KMS-11 (cell line): ENCODE data around the gene DENND6B.

Experiments used
- H2AFZ ChIP-seq: fragments of 200-600 bp; sonication (generic); 2 replicates; pipeline ENCODE4 v1.6.1; 2016; ENCODE audit warnings: antibody characterized with exemption, mixed run types, low read depth
- H3K27ac ChIP-seq: fragments of 200-600 bp; sonication (generic); 2 replicates; pipeline ENCODE4 v1.6.1; 2016; ENCODE audit warnings: mild to moderate bottlenecking, mixed run types
- H3K27me3 ChIP-seq: fragments of 200-600 bp; sonication (generic); 2 replicates; pipeline ENCODE4 v1.6.1; 2017; ENCODE audit warnings: mild to moderate bottlenecking, low read depth, mixed run types, moderate library complexity; ENCODE audit not compliant: insufficient read depth
- H3K36me3 ChIP-seq: fragments of 200-600 bp; sonication (generic); 2 replicates; pipeline ENCODE4 v1.6.1; 2017; ENCODE audit warnings: mild to moderate bottlenecking, mixed run types; ENCODE audit not compliant: insufficient read depth
- H3K4me1 ChIP-seq: fragments of 200-600 bp; sonication (generic); 2 replicates; pipeline ENCODE4 v1.6.1; 2016; ENCODE audit warnings: mild to moderate bottlenecking, low read depth, mixed run types; ENCODE audit not compliant: poor library complexity, severe bottlenecking
- H3K4me2 ChIP-seq: fragments of 200-600 bp; sonication (generic); 2 replicates; pipeline ENCODE4 v1.7.0; 2016; ENCODE audit warnings: mild to moderate bottlenecking, mixed run types
- H3K4me3 ChIP-seq: fragments of 200-600 bp; sonication (generic); IDR thresholded peaks from 2 replicates; pipeline ENCODE4 v1.6.1; 2017; ENCODE audit warnings: low read depth, low read length, mixed read lengths; ENCODE audit not compliant: insufficient read depth
- H3K79me2 ChIP-seq: fragments of 200-600 bp; sonication (generic); 2 replicates; pipeline ENCODE4 v1.6.1; 2016; ENCODE audit warnings: low read depth, mixed run types; ENCODE audit not compliant: insufficient read depth
- H3K9ac ChIP-seq: fragments of 200-600 bp; sonication (generic); 2 replicates; pipeline ENCODE4 v1.6.1; 2016; ENCODE audit warnings: mild to moderate bottlenecking, mixed run types
- H4K20me1 ChIP-seq: fragments of 200-600 bp; sonication (generic); 2 replicates; pipeline ENCODE4 v1.6.1; 2016; ENCODE audit warnings: mild to moderate bottlenecking, mixed run types; ENCODE audit not compliant: insufficient read depth
- CTCF ChIP-seq: fragments of 200-600 bp; sonication (generic); conservative IDR thresholded peaks from 2 replicates; pipeline ENCODE4 v1.6.1; 2017; ENCODE audit warnings: low read depth, mild to moderate bottlenecking, antibody characterized with exemption, low read length, moderate library complexity, mixed read lengths

Gene DENND6B

DNA sequence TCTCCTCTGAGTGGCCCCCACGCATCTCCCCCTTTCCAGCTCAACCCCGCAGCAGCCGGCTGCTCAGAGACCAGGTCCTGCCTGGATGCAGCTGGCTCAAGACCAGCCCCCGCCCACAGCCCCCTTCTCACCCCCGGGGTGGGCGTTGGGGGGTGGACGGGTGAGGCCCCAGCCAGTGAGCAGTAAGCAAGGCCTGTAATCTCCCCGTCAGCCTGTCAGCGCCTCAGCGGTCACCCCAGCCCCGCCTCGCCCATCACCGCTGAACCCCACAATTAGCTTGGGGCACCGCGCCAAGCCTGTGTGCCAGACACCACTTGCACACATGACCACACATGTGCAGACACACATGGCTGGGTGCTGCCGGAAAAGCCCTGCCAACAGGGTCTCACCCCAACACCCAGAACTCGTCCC is 25.2 kb downstream of the DENND6B start:
- Histone ChIP-seq H3K27ac (no peak overlapping the region), H3K4me1 (peaks cover 4% of the 10 kb centered on the region), H4K20me1 (no peaks in the 10 kb centered on the region), H3K27me3 (no peaks in the 10 kb centered on the region), H3K36me3 (no peaks in the 10 kb centered on the region), H3K4me3 (no peak overlapping the region), H2AFZ (no peak overlapping the region), H3K9ac (no peak overlapping the region), H3K79me2 (no peaks in the 10 kb centered on the region), H3K4me2 (no peak overlapping the region)
- no peak for TF ChIP-seq CTCF

GRCh38 chr22:50300620-50301257 is 26.1 kb downstream of the DENND6B start:
- Histone ChIP-seq H3K27me3 (no peaks in the 10 kb centered on the region), H3K36me3 (no peaks in the 10 kb centered on the region), H3K4me3 (no peak overlapping the region), H2AFZ (no peak overlapping the region), H3K9ac (no peak overlapping the region), H3K79me2 (no peaks in the 10 kb centered on the region), H4K20me1 (no peaks in the 10 kb centered on the region), H3K4me2 (no peak overlapping the region), H3K4me1 (no peaks in the 10 kb centered on the region), H3K27ac (no peak overlapping the region)
- TF ChIP-seq CTCF, result no peak

DNA sequence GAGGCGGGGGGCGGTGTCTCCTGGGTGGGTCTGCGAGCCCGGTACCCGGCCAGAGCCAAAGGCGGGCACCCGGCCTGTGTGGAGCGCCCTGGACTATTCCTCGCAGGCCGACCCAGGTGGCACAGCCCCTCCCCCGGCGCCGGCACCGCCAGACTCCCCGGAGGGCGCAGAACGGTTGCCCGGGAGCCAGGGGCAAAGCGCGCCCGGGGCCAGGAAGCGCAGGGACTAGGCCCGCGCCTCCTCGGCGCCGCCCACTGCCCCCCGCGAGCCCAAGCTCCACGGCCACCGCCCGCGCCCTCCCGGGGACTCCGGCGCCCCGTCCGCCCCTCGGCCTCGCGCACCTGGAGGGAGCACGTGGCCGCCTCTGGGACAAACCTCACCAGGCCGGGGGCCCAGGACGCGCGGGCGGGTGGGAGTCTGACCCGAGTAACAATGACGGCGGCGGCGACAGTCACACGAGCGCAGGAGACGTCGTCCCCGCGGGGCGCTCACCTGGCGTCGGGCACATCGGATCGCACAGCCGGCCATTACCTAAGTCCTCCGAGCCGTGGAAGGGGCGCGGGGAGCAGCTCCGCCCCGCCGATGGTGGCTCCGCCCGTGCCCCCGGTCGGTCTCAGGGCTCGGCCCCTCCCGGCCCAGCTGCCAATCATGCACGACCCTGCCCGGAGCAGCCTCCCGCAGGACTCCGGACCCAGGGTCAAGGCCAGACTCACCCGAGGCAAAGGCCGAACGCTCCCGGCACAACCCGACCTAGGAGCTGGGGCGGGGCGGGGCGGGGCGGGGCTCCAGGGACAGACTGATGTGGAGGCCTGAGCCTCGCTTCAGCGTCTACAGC is 26.8 kb downstream of the DENND6B start:
- Histone ChIP-seq H3K36me3 (no peaks in the 10 kb centered on the region), H3K27me3 (no peaks in the 10 kb centered on the region), H3K4me3 (no peak overlapping the region), H3K27ac (no peak overlapping the region), H3K4me2 (no peak overlapping the region), H3K9ac (no peak overlapping the region), H3K79me2 (no peaks in the 10 kb centered on the region), H2AFZ (no peak overlapping the region), H4K20me1 (no peaks in the 10 kb centered on the region), H3K4me1 (no peaks in the 10 kb centered on the region)
- no peak for TF ChIP-seq CTCF

DNA sequence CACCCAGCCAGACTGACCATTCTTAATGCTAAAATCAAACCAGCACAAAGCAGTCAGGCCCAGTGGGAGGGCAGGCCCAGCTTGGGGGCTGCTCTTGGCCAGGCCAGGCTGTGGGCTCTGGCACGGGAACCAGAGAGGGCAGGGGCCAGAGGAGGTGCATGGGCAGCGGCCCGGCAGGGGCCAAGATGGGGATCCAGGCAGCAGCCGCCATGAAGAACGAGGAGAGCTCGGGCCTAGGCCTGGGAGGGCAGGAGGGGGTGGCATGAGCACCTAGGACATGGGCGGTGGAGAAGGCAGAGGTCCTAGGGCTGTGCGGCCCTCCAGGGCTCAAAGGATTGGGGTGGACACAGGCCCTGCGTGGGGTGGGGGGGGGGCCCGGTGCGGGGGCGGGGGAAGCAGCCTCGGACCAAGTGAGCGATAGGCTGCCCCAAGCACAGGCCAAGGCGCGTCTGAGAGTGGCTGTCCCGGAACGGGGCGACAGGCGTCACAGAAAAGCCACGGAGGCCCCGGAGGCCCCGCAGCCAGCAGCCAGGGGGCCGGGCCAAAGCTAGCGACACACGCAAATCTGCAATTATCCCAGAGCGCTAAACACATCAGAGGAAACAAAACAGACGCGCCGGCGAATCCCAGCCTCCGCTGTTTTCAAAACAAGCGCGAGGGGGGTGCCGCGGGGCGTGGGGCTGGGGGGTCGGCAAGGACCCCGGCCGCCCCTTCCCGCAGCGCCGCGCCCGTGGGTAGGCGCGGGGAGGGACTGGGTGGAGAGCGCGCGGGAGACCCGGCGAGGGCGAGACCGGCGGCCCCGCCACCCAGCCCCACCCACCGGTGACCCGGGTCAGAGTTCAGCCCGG is 27.7 kb downstream of the DENND6B start:
- Histone ChIP-seq H3K36me3 (no peaks in the 10 kb centered on the region), H3K27ac (no peak overlapping the region), H3K27me3 (no peaks in the 10 kb centered on the region), H3K4me3 (no peak overlapping the region), H3K79me2 (no peaks in the 10 kb centered on the region), H4K20me1 (no peaks in the 10 kb centered on the region), H3K9ac (no peak overlapping the region), H3K4me1 (no peaks in the 10 kb centered on the region), H2AFZ (no peak overlapping the region), H3K4me2 (no peak overlapping the region)
- TF ChIP-seq CTCF, result no peak
